ENCODE measurements around the gene BIRC7. TPM values are rescaled to one million over a fixed set of nuclear protein-coding genes. Genes with fewer than 3 reads are reported as not detected.
A peak's percentile ranks its signal among the peaks of the same experiment; 100 is the strongest.

Gene BIRC7
- total RNA-seq, 1 donor from 2014 or later, result 1.2 TPM

DNA sequence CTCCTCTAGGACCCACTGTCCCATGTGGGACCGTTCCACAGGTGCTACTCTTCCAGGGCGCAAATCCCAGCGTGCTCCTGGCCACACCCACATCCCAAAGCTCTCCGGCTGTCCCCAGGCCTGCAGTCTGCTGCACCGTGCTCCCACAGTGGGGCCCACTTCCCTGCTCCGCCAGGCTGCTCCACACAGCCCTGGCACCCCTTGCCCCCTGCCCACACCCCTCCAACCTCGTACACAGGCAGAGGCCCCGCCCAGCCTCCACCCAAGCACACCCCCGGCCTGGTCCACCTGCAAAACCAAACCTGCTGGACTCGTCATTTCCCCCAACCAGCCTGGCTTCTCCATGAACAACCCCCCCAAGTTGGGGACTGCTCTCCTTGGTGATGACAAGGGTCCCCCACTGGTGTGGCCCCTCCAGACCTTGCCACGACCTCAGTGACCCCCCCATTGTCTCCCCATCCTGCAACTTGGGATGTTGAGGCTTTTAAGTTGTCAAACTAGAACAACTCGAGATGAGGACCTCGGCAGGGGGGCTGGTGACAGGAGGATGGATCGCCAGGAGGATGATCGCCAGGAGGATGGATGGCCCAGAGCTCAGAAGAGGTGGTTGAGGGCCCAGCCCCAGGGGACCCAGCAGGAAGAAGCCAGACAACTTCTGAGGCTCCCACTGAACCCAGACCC lies 46.9 kb upstream of the BIRC7 start:
- TF ChIP-seq, protein P1, sequence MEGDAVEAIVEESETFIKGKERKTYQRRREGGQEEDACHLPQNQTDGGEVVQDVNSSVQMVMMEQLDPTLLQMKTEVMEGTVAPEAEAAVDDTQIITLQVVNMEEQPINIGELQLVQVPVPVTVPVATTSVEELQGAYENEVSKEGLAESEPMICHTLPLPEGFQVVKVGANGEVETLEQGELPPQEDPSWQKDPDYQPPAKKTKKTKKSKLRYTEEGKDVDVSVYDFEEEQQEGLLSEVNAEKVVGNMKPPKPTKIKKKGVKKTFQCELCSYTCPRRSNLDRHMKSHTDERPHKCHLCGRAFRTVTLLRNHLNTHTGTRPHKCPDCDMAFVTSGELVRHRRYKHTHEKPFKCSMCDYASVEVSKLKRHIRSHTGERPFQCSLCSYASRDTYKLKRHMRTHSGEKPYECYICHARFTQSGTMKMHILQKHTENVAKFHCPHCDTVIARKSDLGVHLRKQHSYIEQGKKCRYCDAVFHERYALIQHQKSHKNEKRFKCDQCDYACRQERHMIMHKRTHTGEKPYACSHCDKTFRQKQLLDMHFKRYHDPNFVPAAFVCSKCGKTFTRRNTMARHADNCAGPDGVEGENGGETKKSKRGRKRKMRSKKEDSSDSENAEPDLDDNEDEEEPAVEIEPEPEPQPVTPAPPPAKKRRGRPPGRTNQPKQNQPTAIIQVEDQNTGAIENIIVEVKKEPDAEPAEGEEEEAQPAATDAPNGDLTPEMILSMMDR (conservative IDR thresholded peaks at IDR 0.05), result no peak
- DNase-seq (ENCODE audit: extremely low spot score, unreplicated experiment), result peak; percentile 65
- Mint-ChIP-seq H3K27me3 (peaks cover 14% of the 10 kb centered on the region), H3K27ac (no peak overlapping the region), H3K9me3 (no peaks in the 10 kb centered on the region), H3K36me3 (no peaks in the 10 kb centered on the region), H3K4me3 (no peak overlapping the region), H3K4me1 (ENCODE audit: unreplicated experiment) (no peaks in the 10 kb centered on the region)

DNA sequence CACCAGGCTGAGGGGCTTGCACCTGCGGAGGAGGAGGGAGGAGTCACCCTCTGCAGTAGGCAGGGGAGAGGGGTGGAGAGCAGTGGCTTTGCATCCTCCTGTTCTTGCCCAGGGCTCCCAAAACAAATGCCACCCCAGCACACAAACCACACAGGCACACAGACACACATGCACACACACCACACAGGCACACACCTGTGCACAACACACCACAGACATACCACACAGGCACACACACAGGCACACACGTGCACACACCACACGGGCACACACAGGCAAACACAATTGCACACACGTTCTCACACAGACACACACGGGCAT lies 46.4 kb upstream of the BIRC7 start:
- no peak overlapping the region for H3K27ac Mint-ChIP-seq

DNA sequence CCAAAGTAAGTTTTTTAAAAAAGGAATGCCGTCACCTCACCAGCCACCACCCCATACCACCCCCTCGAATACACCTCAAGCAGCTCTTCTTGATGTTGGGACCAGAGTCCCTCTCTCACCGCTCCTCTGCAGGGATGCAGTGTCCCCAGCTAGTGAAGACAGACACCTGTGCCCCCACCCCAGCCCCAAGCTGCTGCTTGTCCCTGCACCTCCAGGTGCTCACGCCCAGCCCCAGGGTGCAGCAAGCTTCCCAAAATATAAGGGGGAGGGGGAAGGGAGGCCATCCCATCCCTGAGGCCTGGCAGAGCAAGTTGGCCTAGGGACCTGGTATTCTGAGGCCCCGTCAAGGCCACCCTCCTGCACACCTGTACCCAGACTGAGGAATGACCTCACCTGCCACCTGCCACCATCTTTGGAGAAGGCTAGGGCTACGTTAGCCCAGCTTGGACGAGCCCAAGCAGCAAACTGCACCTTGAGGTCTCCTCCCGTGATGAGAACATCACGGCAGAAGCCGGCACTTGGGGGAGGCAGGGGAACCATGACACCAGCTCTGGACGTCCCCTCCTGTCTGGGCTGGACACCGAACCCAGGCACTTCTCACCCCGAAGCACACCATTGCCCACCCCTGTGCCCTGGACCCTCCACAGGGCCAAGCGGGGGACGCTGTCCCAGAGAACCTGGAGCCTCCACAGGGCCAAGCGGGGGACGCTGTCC lies 45.7 kb upstream of the BIRC7 start:
- Mint-ChIP-seq H3K4me3 (no peak overlapping the region), H3K4me1 (ENCODE audit: unreplicated experiment) (no peaks in the 10 kb centered on the region)

More for the DNA sequence above, 46.4 kb upstream of the BIRC7 start:
- Mint-ChIP-seq H3K4me1 (ENCODE audit: unreplicated experiment) (no peaks in the 10 kb centered on the region), H3K4me3 (no peak overlapping the region), H3K9me3 (no peaks in the 10 kb centered on the region), H3K27me3 (peaks cover 10% of the 10 kb centered on the region), H3K36me3 (no peaks in the 10 kb centered on the region)
- TF ChIP-seq, protein P1 (conservative IDR thresholded peaks at IDR 0.05), result no peak
- DNase-seq (ENCODE audit: extremely low spot score, unreplicated experiment), result no peak

DNA sequence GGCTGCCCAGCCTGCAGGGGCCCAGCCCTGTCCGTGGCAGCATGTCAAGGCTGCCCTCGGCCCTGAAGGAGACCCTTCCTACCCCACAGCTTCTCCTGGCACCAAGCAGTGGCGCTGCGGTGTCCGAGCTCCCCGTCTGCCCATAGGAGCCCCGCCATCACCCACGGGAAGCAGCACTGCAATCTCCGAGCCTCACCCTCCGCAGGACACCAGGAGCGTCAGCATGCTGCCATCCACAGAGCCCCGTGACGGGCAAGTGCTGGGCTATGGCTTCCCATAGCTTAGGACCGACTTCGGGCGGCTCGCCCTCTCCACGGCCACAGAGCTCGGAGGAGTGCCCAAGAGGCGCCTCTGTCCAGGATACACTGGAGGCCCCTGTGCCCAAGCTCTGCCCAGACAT lies 44.9 kb upstream of the BIRC7 start:
- no peak for DNase-seq (ENCODE audit: extremely low spot score, unreplicated experiment)
- H3K4me3 Mint-ChIP-seq, result no peak overlapping the region
- TF ChIP-seq, protein P1 (conservative IDR thresholded peaks at IDR 0.05), result no peak
- H3K36me3 Mint-ChIP-seq, result peaks cover 14% of the 10 kb centered on the region
- no peaks in the 10 kb centered on the region for H3K9me3 Mint-ChIP-seq
- peaks cover 3% of the 10 kb centered on the region for H3K27me3 Mint-ChIP-seq
- H3K4me1 Mint-ChIP-seq (ENCODE audit: unreplicated experiment), result no peaks in the 10 kb centered on the region
- H3K27ac Mint-ChIP-seq, result no peak overlapping the region

More for the DNA sequence above, 45.7 kb upstream of the BIRC7 start:
- H3K27me3 Mint-ChIP-seq, result peaks cover 4% of the 10 kb centered on the region
- H3K36me3 Mint-ChIP-seq, result peaks cover 7% of the 10 kb centered on the region
- DNase-seq (ENCODE audit: extremely low spot score, unreplicated experiment), result peak; percentile 64
- H3K27ac Mint-ChIP-seq, result no peak overlapping the region
- no peaks in the 10 kb centered on the region for H3K9me3 Mint-ChIP-seq
- TF ChIP-seq, protein P1 (conservative IDR thresholded peaks at IDR 0.05), result no peak

DNA sequence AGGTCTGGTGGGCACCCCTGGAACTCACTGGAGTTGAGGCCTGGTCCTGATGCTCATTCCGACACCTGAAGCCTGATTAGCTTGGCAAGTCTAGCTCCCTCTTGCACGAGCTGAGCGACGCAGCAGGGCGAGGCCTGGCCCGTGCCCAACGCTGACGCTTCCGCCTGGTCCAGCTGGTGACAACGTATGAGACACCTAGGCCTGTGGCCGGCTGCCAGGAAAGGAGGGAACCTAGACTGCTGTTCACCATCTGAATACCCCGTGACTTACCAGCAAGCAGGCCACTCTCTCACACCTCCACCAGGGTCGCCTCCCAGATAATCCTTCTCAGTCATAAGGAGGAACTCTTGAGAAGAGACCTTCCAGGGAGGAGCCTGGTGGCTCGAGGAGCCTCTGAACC lies 44.3 kb upstream of the BIRC7 start:
- no peak overlapping the region for H3K27ac Mint-ChIP-seq
- H3K4me3 Mint-ChIP-seq, result no peak overlapping the region

More for the DNA sequence above, 44.3 kb upstream of the BIRC7 start:
- H3K36me3 Mint-ChIP-seq, result peaks cover 14% of the 10 kb centered on the region
- peaks cover 3% of the 10 kb centered on the region for H3K27me3 Mint-ChIP-seq
- no peak for DNase-seq (ENCODE audit: extremely low spot score, unreplicated experiment)
- no peaks in the 10 kb centered on the region for H3K9me3 Mint-ChIP-seq
- TF ChIP-seq, protein P1 (conservative IDR thresholded peaks at IDR 0.05), result no peak
- H3K4me1 Mint-ChIP-seq (ENCODE audit: unreplicated experiment), result no peaks in the 10 kb centered on the region
